Vagina (tissue), 2 donors: Measurements from ENCODE around the gene OTULIN. TPM values are rescaled to one million over a fixed set of nuclear protein-coding genes. Genes with fewer than 3 reads are reported as not detected.

Experiments
- DNase-seq, 2 donors: peaks; one replicate each; pipeline ENCODE4 v3.0.0-alpha.2; 2017; ENCODE audit errors: extremely low spot score in 2 of 2
- H3K27ac ChIP-seq: fragments of 200-600 bp; sonication (generic); one replicate; pipeline ENCODE4 v1.5.1; 2019
- H3K27me3 ChIP-seq: fragments of 200-600 bp; sonication (generic); one replicate; pipeline ENCODE4 v1.5.1; 2019
- H3K36me3 ChIP-seq, 2 donors: fragments of 200-600 bp; sonication (generic); one replicate each; pipeline ENCODE4 v1.5.1; 2017 to 2019
- H3K4me1 ChIP-seq: fragments of 200-600 bp; sonication (generic); one replicate; pipeline ENCODE4 v1.5.1; 2019
- H3K4me3 ChIP-seq, 2 donors: fragments of 200-600 bp; sonication (generic); 1 replicate in 1 of 2; 2 replicates in 1 of 2; pipeline ENCODE4 v1.5.1; 2016 to 2019
- H3K9me3 ChIP-seq: fragments of 200-600 bp; sonication (generic); one replicate; pipeline ENCODE4 v1.5.1; 2019
- POLR2A ChIP-seq, 2 donors: fragments of 450-650 bp; IDR thresholded peaks; one replicate each; pipeline ENCODE4 v1.6.1; 2017; ENCODE audit warnings: antibody characterized with exemption in 2 of 2, mild to moderate bottlenecking in 2 of 2, moderate library complexity in 2 of 2
- POLR2AphosphoS5 ChIP-seq, 2 donors: sonication (generic); formaldehyde crosslinking; IDR thresholded peaks; one replicate each; pipeline ENCODE4 v1.9.0; 2017; ENCODE audit warnings: antibody characterized with exemption in 2 of 2, mild to moderate bottlenecking in 2 of 2, low read depth in 1 of 2; ENCODE audit not compliant: insufficient read depth in 1 of 2
- intact Hi-C: fragments of 100-400 bp; cut with DNase I; formaldehyde crosslinking; loops from one replicate; pipeline ENCODE4 v1.15.1; 2023
- total RNA-seq: library from RNA; depleted of rRNA; stranded (reverse); fragments of >200 nt; gene quantifications from one replicate; pipeline ENCODE4 v1.2.3, GENCODE V29; 2016
- TF ChIP-seq, protein P1 (sequence below), 3 experiments: fragments of 450-650 bp in 2 of 3; fragments of 200-600 bp in 1 of 3; sonication (generic) in 1 of 3; IDR thresholded peaks; one replicate each; pipeline ENCODE4 v1.5.1; 2017 to 2019; ENCODE audit warnings: antibody characterized with exemption in 3 of 3, mild to moderate bottlenecking in 2 of 3, moderate library complexity in 2 of 3

OTULIN gene
- total RNA-seq, 1 donor from 2014 or later: 34.1 TPM

DNA sequence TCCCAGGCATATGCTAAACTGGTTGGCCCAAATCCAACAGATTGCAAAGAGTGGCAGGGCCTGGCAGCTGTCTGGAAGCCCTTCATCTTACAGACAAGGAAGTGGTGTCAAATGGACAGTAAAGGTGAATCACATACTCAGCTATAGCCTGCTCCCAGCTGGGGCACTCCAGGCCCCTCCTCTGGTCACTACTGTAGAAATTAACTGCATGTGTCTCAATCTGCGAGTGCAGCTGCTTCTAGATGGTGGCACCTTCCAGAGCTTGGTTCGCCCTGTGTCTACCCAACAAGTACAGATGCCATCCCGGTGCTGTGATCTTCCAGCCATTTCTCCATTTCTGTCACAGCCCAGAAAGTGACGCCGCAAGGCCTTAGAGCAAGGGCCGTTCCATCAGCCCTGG lies 50.2 kb downstream of the OTULIN start:
- Histone ChIP-seq H3K27ac (no peak overlapping the region), H3K9me3 (no peaks in the 10 kb centered on the region), H3K36me3 (peaks cover 0 to 54% of the 10 kb centered on the region in 2 donors), H3K27me3 (no peaks in the 10 kb centered on the region), H3K4me1 (peaks cover 7% of the 10 kb centered on the region), H3K4me3 (no peak overlapping the region)
- DNase-seq: no peak
- intact Hi-C loops: no loop called here
- TF ChIP-seq, protein P1, sequence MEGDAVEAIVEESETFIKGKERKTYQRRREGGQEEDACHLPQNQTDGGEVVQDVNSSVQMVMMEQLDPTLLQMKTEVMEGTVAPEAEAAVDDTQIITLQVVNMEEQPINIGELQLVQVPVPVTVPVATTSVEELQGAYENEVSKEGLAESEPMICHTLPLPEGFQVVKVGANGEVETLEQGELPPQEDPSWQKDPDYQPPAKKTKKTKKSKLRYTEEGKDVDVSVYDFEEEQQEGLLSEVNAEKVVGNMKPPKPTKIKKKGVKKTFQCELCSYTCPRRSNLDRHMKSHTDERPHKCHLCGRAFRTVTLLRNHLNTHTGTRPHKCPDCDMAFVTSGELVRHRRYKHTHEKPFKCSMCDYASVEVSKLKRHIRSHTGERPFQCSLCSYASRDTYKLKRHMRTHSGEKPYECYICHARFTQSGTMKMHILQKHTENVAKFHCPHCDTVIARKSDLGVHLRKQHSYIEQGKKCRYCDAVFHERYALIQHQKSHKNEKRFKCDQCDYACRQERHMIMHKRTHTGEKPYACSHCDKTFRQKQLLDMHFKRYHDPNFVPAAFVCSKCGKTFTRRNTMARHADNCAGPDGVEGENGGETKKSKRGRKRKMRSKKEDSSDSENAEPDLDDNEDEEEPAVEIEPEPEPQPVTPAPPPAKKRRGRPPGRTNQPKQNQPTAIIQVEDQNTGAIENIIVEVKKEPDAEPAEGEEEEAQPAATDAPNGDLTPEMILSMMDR (IDR thresholded peaks at IDR 0.05): no peak

DNA sequence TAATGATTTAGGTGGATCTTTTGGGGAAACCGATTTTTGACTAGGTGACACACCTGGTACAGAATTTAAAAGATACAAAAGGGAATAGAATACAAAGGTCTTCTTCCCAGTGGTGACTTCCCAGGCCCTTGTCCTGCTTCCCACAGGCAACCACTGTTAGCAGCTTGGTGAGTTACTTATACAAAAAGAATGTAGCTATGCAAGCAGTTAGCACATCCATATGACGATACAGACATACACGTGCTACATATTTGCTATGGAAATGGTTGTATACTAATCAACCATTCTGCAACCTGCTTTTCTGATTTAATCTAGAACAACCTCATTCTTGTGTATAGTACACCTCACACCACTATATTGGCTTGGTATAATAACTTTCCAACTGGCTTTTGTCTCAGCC lies 51.0 kb downstream of the OTULIN start:
- Histone ChIP-seq H3K4me3 (no peak overlapping the region), H3K27ac (no peak overlapping the region), H3K27me3 (no peaks in the 10 kb centered on the region), H3K36me3 (peaks cover 0 to 46% of the 10 kb centered on the region in 2 donors), H3K4me1 (peaks cover 7% of the 10 kb centered on the region), H3K9me3 (no peaks in the 10 kb centered on the region)
- intact Hi-C loops: no loop called here
- TF ChIP-seq POLR2A (IDR thresholded peaks at IDR 0.05) (no peak), POLR2AphosphoS5 (IDR thresholded peaks at IDR 0.05; ENCODE audit: insufficient read depth in 1 of 2, low read depth in 1 of 2) (no peak)
- TF ChIP-seq, protein P1 (IDR thresholded peaks at IDR 0.05): no peak
- no peak for DNase-seq

DNA sequence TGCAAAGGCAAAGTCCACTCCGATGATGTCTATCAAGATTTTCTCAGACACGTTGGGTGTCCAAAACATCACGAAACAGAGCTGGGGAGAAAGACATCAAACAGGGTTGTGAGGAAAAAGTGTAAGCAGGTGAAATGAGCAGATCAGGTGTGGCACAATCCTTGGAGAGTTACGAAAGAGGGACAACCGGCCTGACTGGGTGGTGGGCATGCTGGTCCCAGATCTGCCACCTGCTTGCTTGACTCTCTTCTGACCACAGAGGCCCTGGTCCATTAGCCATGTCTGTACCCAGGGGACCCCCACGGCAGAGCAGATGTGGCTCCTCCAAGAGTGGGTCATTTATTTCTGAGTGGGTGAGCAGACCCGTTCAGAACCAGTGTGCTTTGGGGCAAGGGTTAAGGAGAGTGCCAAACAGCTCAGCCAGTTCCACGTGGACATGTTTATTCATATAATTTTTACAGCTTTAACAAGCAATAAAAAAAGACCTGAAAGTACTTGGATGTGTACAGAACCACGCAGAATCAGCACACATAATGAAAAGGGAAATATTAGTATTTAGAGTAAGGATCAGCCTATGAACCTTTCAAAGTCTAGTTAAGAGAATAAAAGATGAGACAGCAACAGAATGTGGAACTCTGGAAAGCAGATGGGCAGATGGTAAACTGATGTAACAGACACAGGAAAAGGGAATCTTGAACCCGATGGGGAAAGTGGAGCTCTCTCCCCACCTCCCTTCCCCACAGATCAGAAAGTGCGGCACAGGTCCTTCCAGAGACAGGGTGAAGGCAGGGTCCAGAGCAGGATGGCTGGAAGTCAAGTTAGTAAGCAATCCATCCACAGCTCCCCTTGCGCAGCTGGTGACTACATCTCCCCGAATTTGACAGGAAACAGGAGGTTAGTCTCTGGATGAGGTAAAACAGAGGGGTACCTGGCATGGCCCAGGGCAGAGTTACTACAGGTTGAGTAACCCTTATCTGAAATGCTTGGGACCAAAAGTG lies 52.5 kb downstream of the OTULIN start:
- no peaks in the 10 kb centered on the region for H3K9me3 ChIP-seq
- no peak overlapping the region for H3K4me3 ChIP-seq
- H3K36me3 ChIP-seq: peaks cover 0 to 31% of the 10 kb centered on the region in 2 donors
- intact Hi-C loops: no loop called here
- no peak for DNase-seq
- H3K27me3 ChIP-seq: no peaks in the 10 kb centered on the region
- H3K4me1 ChIP-seq: peaks cover 7% of the 10 kb centered on the region
- TF ChIP-seq, protein P1 (IDR thresholded peaks at IDR 0.05): no peak
- TF ChIP-seq POLR2AphosphoS5 (IDR thresholded peaks at IDR 0.05; ENCODE audit: insufficient read depth in 1 of 2, low read depth in 1 of 2) (no peak), POLR2A (IDR thresholded peaks at IDR 0.05) (no peak)
- no peak overlapping the region for H3K27ac ChIP-seq

DNA sequence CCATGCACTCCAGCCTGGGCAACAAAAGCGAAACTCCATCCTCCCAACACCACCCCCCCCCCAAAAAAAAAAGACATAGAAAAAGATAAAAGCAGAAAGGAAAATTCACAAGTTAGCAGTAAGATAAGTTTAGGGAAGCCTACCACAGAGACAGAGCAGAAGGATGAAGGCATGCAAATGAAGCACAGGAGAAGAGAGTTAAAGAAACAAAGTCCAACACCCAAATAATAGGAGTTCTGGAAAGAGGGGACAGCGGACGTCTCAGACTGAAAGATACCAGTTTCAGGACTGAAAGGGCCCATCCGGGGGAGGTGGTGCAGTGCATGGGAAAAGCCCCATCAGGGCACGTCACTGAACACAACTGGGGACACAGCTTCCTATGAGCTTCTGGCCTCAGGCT lies 54.3 kb downstream of the OTULIN start:
- no peaks in the 10 kb centered on the region for H3K27me3 ChIP-seq
- no peak for DNase-seq
- H3K36me3 ChIP-seq: peaks cover 0 to 16% of the 10 kb centered on the region in 2 donors
- no peak overlapping the region for H3K4me3 ChIP-seq
- peaks cover 7% of the 10 kb centered on the region for H3K4me1 ChIP-seq
- H3K9me3 ChIP-seq: no peaks in the 10 kb centered on the region
- intact Hi-C loops: no loop called here
- no peak overlapping the region for H3K27ac ChIP-seq
- TF ChIP-seq POLR2AphosphoS5 (IDR thresholded peaks at IDR 0.05; ENCODE audit: insufficient read depth in 1 of 2, low read depth in 1 of 2) (no peak), POLR2A (IDR thresholded peaks at IDR 0.05) (no peak)
- TF ChIP-seq, protein P1 (IDR thresholded peaks at IDR 0.05): no peak
